DMS 273 treated with DMSO at 0.1 percent for 48 hours (cell line): ENCODE measurements around the gene ANXA6.
"Not testable (repeated sequence)": the region's sequence is repeated elsewhere in the genome, so short reads cannot be mapped to it uniquely, and the experiment has no call there.

Source experiments
- DNase-seq: peaks from one replicate; lab custom pipeline; 2025; lab: John Stamatoyannopoulos, UW

The ANXA6 gene

DNA sequence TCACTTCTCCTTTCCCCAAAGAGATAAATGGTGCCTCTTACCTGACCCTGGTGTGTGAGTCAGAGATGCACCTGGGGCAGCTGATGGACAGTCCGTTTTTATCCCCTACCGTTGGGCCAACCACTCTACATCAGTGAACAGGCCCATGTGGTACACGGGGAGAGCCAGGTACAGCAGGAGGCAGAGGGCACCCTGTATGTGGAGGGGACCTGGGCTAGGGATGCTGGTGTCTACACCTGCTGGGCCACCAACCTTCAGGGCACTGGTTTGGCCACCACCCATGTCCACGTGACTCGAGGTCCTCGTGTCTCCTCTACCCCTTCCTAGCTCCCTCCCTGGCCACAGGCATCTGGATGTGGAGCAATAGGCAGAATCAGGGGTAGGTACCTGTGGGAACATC lies 22.7 kb upstream of the ANXA6 start:
- no peak for DNase-seq

DNA sequence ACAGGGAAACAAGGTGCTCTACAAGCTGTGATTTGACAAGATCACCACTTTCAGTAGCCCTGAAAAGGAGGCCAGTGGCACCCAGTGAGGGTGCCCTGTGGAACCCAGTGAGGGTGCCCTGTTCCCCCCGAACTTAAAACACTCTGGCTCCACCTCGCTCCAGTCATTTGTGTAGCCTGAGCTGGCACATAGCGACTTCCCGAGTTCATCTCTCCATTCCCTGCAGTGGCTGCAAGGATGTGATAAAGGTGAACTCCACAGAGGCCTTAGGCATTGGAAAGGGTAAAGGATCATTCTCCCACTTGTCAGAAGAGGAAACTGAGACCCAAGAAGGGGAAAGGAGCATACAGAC lies 21.9 kb upstream of the ANXA6 start:
- DNase-seq = no peak

DNA sequence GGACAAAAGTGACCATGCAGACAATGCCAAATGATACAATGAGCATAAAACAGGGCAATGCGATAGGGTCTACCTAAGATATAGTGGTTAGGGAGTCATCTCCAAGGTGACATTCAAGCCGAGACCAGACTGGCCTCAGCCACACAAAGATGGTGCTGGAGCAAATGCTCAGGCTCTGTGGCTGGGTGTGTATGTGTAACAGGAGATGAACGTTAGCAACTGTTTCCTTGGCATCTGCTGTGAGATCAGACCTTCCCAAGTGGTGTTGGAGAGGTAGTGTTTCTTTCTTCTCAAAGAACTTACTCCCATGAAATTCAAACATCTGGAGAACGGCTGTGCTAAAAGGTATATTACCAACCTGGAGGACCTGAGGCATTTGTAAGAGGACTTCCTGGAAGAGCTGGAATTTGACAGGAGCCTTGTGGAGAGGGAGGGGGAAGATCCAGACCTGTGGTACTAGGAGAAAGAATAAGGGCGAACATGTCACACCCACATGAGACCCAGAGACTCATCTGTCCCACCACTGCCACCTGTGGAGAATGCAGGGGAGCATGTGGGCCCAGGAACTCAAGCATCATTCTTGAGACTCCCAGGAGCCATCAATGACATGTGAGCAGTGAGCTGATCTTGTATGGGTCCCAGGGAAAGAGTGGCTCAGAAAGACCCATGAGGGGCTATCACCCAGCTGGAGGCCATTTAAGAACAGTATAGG lies 21.4 kb upstream of the ANXA6 start:
- DNase-seq = no peak

DNA sequence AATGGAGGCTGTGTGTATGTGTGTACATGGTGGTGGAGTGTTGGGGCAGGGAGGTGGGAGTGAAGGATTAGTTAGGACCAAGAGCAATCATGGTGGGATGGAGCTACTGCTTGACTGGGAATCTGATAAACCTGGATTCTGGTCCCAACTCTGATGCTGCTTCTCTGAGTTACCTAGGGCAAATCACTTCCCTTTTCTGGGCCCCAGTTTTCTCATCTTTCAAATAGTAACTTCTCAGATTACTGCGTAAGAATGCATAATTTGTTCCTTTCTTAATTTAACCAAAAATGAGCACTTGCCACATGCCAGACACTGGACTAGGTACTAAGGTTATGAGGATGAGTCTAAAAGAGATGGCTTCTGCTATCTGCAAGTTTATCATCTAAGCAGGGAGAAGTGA lies 20.8 kb upstream of the ANXA6 start:
- DNase-seq = no peak

DNA sequence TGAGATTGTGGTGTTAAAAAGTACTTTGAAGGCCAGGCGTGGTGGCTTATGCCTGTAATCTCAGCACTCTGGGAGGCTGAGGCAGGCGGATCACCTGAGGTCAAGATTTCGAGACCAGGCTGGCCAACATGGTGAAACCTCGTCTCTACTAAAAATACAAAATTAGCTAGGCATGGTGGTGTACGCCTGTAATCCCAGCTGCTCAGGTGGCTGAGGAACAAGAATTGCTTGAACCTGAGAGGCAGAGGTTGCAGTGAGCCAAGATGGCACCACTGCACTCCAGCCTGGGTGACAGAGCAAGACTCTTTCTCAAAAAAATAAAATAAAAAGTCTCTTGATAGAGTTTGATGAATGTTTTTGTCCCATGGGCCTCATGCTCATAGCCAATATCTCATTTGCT lies 18.7 kb upstream of the ANXA6 start:
- DNase-seq = not testable (repeated sequence)

DNA sequence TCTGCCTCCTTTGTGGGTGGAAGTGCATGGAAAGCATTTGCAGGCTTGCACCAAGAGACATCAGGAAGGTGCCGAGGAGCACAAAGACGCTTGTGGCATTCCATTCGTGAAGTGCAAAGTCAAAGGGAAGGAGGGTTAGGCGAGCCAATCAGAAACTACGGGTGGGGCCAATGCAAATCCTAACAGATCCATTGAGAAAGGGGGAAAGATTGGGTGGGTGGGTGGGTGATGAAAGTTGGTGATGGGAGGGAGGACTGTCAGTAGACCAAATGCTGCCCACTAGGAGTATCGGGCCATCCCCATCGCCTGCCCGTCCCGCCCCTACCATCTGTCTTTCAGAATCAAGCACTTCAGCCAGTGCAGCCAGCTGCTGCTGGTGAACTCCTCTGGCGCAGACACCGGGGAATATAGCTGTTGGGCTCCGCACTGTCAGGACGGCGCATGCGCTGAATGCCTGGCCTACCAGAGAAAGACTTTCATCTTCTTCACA lies 17.1 kb upstream of the ANXA6 start:
- peak; percentile 80 for DNase-seq

DNA sequence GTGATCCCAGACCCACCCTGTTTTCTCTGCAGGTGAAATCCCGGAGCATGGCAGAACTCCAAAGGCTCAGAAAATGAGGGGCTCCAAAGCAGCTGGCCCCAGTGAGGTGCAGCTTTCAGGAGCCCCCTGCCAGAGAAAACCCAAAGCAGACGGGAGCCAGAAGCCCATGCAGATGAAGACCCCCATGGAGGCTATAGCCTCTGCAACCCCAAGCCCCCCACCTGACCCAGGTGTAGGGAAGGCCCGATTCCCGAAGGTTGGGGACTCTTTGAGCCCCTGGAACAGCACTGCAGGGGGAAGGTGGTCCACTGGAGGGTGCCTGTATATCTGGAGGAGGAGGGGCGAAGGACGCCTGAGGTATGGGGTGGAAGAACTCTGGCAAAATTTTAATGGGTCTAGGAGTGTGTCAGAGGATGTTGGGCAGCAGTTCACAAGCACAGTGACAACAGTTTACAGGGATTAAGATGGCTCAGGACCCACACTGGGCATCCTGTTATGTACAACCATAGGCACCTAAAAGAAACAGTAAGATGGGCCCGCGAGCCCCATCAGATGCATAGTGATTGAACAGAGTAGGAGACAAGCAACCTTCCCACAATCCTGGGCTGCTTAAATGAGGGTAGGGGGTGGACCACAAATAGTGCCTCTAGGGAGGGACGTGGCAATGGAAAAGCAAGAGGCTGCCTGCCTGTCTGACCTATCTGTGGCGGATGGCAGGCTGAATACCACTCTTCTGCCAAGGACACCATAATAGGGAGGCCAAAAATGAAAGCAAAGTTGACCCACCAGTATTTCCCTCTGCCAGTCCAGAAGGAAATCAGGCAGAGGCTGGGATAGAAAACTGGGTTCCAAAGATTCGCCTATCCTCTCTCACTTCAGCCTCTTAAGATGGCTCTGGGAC lies 16.4 kb upstream of the ANXA6 start:
- no peak for DNase-seq

DNA sequence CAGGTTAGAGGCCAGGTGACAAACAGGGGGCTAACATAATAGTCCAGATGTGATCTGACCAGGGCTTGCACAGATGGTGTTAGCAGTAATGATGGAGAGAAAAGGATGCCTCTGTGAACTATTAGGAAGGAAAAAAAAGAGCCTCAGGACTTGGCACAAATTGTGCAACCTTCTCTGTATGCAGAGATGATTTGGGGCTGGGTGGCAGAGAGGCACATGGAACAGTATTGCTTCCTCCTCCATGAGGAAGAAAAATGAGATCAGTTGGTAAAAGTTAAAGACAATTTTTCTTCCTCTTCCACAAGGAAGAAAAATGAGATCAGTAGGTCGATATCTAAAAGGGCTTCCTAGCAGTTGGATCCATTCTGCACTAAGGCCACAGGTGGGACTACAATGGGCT lies 13.9 kb upstream of the ANXA6 start:
- DNase-seq = no peak

DNA sequence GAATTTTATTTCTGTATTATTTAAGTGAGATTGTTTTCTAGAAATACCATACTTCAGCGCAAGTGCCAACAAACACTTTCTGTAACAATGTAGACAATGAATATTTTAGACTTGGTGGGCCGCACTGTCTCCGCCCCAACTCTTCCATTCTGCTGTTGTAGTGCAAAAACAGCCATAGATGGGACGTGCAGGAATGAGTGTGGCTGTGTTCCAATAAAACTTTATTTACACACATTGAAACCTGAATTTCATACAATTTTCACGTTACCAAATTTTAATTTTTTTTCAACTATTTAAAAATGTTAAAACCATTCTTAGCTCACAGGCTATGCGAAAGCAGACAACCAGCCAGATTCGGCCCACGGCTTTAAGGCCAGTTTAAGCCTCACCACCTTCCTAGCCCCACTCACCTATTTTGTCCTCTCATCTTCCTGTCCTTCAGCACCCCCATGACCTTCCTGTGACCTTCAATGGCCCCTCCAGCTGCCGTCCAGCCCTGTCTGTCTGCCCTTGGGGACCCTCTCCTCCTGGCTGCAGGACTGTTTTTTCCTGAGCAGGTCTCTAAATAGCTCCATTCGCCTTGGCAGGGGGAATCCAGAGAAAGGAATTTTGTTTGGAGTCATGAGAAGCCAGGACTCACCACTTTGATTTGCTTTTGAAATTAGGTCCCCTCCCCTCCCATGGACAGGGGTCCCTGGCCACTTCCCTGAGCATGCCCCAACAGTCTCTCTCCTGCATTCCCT lies 11.2 kb upstream of the ANXA6 start:
- no peak for DNase-seq

DNA sequence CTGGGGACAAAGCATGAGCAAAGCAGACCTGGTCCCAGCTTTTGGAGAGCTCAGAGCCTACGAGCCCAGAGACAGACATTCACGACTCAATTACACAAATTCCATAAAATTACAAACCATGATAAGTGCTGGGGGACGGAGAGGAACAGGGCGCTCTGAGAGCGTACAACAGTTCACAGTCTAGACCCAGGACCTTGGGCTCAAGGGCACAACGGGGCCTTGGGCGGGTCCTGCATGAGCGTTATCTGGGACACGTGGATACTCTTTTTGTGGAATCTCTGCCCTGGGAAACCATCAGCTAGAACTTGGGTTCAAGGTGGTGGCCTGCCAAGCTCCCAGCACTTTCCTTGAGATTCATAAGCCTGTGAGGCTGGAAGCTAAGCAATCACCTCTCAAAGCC lies 9.4 kb upstream of the ANXA6 start:
- no peak for DNase-seq

DNA sequence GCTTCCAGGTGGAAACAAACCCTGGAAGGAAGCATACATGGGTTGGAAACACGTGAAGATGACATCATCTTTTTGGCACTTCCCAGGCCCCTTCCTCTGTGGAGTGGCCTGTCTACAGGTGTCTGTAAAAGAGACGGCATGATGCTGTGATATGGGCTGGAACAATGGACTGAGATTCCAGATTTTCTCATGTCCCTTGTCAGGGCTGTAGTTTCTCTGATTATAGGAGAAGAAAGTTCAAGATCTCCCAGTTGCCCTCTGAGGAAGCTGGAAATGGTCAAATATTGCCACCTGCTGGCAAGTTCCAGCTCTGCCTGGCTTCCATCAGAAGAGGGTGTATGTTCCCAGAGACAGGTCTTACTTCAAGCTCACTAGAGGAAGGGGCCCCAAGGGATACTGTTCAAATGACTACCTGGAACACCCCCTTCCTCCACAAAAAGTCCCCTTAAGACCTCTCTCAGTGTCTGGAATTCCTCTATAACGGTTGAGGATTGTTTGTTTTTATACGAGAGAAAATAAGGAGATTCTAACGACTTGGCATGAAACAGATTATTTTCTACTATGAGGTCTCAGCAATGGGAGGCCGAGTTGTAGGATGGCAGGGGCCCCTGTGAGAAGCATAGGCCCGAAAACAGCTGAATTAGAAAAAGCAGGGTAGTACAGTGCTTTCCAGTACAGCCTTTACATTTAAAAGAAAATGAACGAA lies 7.3 kb upstream of the ANXA6 start:
- peak; percentile 19 for DNase-seq

DNA sequence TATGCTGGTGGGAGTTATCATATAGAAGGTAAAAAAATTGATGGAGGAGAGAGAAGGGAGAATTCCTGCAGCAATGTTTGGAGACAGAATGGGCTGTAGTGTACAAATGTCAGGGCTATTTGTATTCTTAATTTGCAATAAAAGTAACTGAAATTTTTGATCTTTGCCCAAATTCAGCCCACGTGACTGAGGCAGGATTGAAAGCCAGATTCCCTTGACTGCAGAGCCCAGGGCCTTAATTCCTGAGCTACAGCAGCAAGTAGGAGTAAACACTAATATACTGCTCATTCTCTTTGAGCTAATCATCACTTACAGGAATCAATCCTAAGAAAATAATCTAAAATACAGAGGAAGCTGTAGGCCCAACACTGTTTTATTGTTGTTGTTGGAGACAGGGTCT lies 5.2 kb upstream of the ANXA6 start:
- no peak for DNase-seq

DNA sequence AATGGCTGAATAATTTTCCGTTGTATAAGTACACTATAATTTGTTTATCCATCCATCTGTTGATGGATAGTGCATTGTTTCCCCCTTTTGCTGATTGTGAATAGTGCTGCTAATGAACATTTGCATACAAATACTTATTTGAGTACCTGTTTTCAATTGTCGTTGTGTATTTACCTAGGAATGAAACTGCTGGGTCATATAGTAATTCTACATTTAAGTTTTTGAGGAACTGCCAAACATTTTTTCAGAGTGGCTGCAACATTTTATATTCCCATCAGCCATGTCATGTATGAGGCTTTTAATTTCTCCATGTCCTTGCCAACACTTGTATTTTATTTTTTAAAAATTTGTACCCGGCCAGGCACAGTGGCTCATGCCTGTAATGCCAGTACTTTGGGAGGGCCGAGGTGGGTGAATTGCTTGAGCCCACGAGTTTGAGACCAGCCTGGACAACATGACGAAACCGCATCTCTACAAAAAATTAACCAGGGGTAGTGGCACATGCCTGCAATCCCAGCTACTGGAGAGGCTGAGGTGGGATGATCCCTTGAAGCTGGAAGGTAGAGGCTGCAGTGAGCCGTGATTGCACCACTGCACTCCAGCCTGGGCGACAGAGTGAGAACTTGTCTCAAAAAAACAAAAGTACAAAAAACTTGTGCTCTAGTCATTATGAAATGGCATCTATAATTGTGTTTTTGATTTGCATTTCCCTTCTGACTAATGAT lies 2.2 kb upstream of the ANXA6 start:
- DNase-seq = no peak

DNA sequence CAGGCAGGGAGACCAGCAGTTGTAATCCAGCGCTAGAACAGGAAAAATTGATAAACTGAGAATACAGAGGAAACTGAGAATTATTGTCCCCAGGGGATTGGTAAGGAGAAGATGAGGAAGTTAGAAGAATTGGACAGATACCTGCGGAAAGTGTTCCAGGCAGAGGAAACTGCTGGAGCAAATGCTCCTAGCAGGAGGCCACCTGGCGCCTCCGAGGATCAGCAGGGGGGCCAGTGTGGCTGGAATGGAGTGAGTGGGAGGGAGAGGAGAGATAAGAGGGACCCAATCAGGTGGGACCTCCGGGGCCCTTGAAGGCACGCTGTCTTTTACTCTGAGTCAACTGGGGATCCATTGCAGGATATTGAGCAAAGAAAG lies 695 bp upstream of the ANXA6 start:
- DNase-seq = peak; percentile 27

DNA sequence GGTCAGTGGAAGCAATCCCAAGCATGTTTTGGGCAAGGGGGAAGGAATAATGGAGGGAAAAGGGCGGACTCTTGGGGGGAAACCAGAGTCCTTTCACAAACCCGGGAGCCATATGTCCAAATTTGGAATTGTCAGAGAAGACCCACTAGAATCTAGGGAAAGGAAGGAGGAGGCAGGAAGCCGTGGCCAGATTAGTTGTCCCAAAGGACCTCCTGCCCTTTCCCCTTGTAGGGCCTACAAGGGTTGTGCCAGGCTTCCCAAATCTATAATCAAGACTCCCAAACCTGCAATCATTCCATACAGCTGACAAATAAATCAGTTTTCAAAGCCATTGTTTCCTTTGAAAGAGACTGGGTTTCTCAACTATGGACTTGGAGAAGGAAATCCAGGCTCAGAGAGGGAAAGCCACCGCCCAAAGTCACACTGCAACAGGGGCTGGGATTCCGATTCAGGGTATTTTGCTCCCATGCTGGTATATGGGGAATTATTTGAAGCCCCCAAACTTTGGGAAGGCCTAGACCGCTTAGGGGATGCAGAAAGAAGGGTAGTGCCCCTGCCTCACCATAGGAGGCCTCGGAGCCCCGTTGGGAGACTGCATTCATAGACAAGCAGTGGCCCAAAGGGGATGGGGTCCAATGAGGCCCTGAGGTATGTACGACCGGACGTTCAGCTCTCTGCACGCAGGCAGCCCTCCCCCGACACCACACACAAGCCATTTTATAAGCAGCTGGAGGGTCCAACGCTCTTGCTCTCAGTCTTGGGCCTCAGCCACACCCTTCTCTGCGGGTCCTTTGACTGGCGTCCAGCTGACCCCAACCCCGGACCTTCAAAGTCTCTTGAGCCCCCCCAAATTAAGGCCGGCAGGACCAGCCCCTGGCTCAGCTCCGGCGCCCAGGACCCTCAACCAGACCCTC lies 815 bp downstream of the ANXA6 start:
- DNase-seq = peak; percentile 48

DNA sequence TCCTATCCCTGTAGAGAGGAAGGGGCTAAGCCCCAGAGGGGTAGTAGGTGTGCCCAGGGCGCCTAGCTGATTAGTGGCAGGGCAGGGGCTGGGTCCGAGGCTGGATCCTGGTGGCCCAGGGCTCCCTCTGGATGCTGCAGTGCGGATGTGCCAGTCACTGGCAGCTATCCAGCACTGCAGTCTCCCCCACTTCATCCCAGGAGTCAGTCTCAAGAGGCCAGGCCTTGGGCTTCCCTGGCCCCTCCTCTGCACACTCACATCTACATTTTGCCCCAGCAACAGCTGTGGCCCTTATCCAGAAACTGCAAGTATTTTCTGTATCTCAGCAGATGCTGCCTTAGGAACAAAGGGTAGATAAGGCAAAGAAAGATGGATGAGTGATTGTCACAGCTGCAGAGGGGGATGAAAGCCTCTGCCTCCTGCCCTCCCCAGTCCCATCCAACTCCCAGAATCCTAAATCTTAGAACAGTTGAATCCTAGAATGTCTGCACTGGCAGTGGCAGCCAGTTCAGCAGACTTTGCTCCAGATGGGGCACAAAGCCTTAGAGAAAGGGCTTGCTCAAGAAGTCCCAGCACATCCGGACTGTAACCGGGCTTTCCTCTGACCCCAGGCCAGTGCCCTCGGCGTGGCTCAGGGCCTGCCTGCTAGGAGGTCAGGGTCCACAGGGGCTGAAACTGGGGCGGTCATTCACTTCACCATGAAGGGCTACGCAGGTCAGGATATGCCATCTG lies 1.6 kb downstream of the ANXA6 start:
- peak; percentile 74 for DNase-seq

DNA sequence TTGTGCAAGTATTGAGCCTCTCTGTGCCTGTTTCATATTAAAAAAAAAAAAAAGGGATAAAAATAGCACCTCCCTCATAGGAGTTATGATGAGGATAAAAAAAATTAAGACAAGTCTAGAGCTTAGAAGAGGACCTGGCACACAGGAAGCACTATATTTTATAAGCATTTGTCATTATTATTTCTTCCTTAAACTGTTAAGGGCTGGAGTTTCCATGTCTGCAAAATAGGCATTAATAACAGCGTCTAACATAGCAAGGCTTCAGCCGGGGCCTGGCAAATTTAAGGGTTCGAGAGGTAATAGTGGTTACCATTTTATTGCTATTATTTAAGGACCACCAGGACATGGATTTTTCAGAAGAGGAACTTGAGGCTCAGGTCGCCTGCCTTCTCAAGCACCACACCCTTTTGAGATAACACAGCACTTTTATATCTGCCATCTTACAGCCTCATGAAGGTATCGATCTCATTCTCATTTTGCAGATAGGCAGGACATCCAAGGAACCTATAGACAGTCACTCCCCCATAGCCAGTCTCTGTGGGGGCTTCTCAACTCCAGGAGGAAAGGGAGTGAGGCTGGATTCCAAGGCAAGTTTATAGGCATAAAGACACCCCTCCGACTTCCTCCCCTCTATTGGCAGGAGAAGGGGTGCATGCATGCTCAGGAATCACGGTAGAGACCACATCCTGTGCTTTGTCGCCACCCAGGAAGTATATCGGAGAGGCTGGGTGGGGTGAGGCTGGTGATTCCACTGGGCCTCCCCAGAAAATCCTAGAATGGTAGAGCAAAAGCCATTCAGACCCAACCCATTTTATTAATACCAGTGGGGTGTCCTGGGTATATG lies 2.4 kb downstream of the ANXA6 start:
- no peak for DNase-seq

DNA sequence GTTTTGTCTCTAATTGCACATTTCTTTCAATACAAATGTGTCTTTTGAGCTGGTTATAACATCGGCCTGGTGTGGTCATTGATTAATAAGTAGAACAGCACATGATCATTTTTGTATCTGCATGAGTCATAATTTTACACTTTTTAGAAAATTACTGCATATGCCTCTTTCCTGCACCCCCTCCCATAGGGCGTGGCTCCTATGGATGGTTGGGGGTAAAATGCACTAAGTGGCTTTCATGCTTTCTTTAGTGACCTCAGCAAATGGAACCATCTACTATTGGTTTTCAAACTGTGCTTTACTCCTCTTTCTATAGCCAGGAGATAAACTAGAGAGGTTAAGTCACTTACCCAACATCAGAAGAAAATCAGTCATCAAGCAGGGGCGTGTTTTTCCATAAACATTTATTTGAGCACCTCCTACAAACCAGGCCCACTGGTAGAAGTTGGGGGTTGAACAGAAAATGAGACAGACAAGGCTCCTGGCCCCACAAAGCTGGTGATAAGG lies 3.8 kb downstream of the ANXA6 start:
- no peak for DNase-seq

DNA sequence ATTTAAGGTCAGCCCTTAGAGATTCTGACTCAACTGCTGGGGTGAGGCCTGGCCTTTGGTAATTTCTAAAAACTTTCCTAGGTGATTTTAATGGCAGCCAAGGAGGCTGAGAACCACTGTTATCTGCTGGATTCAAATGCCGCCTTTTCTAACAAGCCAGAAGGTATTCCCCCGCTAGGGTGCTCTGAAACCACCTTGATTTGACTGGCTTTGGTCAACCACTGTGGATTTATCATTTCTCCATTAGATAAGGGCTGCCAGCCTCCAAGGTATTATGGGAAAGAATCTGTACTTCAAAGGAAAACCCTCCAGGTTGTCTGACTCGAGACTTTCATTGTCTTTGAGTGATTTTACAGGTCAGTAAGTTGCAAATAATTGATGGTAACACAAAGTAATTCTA lies 4.3 kb downstream of the ANXA6 start:
- DNase-seq = no peak
